H9 (cell line): Measurements from ENCODE around the gene DCAF10. TPM values are rescaled to one million over a fixed set of nuclear protein-coding genes. Genes with fewer than 3 reads are reported as not detected.

Experiments
- DNase-seq: peaks from one replicate; pipeline ENCODE4 v3.0.0-alpha.2; 2017
- H2AFZ ChIP-seq: one replicate; pipeline ENCODE4 v1.6.1; 2013; ENCODE audit warnings: mild to moderate bottlenecking, low read length, control low read depth, moderate library complexity
- H2AK5ac ChIP-seq: 2 replicates; pipeline ENCODE4 v1.6.1; 2013; ENCODE audit warnings: low read length, control low read depth, mixed read lengths; ENCODE audit not compliant: insufficient read length
- H2BK120ac ChIP-seq: one replicate; pipeline ENCODE4 v1.6.1; 2013; ENCODE audit warnings: low read depth, mild to moderate bottlenecking, low read length, control low read depth, inconsistent platforms; ENCODE audit not compliant: poor library complexity, severe bottlenecking
- H2BK12ac ChIP-seq: 2 replicates; pipeline ENCODE4 v1.6.1; 2013; ENCODE audit warnings: low read length, control low read depth, mixed read lengths, low read depth; ENCODE audit not compliant: insufficient read length
- H2BK15ac ChIP-seq: 2 replicates; pipeline ENCODE4 v1.6.1; 2013; ENCODE audit warnings: low read depth, low read length, control low read depth
- H2BK20ac ChIP-seq: one replicate; pipeline ENCODE4 v1.6.1; 2013; ENCODE audit warnings: low read depth, mild to moderate bottlenecking, low read length, control low read depth, inconsistent platforms; ENCODE audit not compliant: poor library complexity, severe bottlenecking
- H2BK5ac ChIP-seq: 2 replicates; pipeline ENCODE4 v1.6.1; 2013; ENCODE audit warnings: low read length, control low read depth, mixed read lengths; ENCODE audit not compliant: insufficient read length
- H3K14ac ChIP-seq: 2 replicates; pipeline ENCODE4 v1.6.1; 2013; ENCODE audit warnings: low read length, control low read depth; ENCODE audit not compliant: insufficient read depth
- H3K18ac ChIP-seq: 2 replicates; pipeline ENCODE4 v1.6.1; 2013; ENCODE audit warnings: low read depth, mild to moderate bottlenecking, mixed read lengths, low read length, control low read depth; ENCODE audit not compliant: insufficient read length
- H3K23ac ChIP-seq: 2 replicates; pipeline ENCODE4 v1.6.1; 2013; ENCODE audit warnings: low read length, control low read depth, mixed read lengths, low read depth; ENCODE audit not compliant: insufficient read length
- H3K23me2 ChIP-seq: 2 replicates; pipeline ENCODE4 v1.6.1; 2013; ENCODE audit warnings: low read depth, mild to moderate bottlenecking, mixed read lengths, low read length, control low read depth; ENCODE audit not compliant: insufficient read length, poor library complexity, severe bottlenecking
- H3K27ac ChIP-seq: 2 replicates; pipeline ENCODE4 v1.5.1; 2013; ENCODE audit warnings: low read length, control low read depth, mixed read lengths, low read depth; ENCODE audit not compliant: insufficient read length
- H3K27me3 ChIP-seq: 2 replicates; pipeline ENCODE4 v1.6.1; 2013; ENCODE audit warnings: low read length, control low read depth, inconsistent platforms; ENCODE audit not compliant: insufficient read depth
- H3K4ac ChIP-seq: 2 replicates; pipeline ENCODE4 v1.6.1; 2013; ENCODE audit warnings: low read depth, mild to moderate bottlenecking, control low read depth, inconsistent platforms, low read length, moderate library complexity
- H3K4me1 ChIP-seq: 2 replicates; pipeline ENCODE4 v1.6.1; 2013; ENCODE audit warnings: low read length, control low read depth, inconsistent platforms; ENCODE audit not compliant: insufficient read depth
- H3K4me2 ChIP-seq: 2 replicates; pipeline ENCODE4 v1.6.1; 2013; ENCODE audit warnings: low read length, control low read depth, mixed read lengths; ENCODE audit not compliant: insufficient read length, insufficient read depth
- H3K56ac ChIP-seq: 2 replicates; pipeline ENCODE4 v1.6.1; 2013; ENCODE audit warnings: low read depth, mild to moderate bottlenecking, mixed read lengths, low read length, control low read depth; ENCODE audit not compliant: insufficient read length
- H3K79me1 ChIP-seq: 2 replicates; pipeline ENCODE4 v1.6.1; 2013; ENCODE audit warnings: low read depth, mild to moderate bottlenecking, moderate library complexity, low read length, control low read depth, inconsistent platforms; ENCODE audit not compliant: insufficient read depth, poor library complexity, severe bottlenecking
- H3K79me2 ChIP-seq: 2 replicates; pipeline ENCODE4 v1.6.1; 2013; ENCODE audit warnings: low read length, control low read depth, inconsistent platforms; ENCODE audit not compliant: insufficient read depth
- H3K9ac ChIP-seq: 2 replicates; pipeline ENCODE4 v1.6.1; 2013; ENCODE audit warnings: low read length, control low read depth, mixed read lengths; ENCODE audit not compliant: insufficient read length; ENCODE audit errors: extremely low read depth
- H3K9me3 ChIP-seq: one replicate; pipeline ENCODE4 v1.6.1; 2013; ENCODE audit warnings: low read depth, low read length, inconsistent platforms; ENCODE audit not compliant: control insufficient read depth
- H3T11ph ChIP-seq: one replicate; pipeline ENCODE4 v1.6.1; 2013; ENCODE audit warnings: mild to moderate bottlenecking, low read length, control low read depth, inconsistent platforms
- H4K20me1 ChIP-seq: one replicate; pipeline ENCODE4 v1.6.1; 2013; ENCODE audit not compliant: control insufficient read depth, insufficient read length, insufficient read depth
- H4K5ac ChIP-seq: 2 replicates; pipeline ENCODE4 v1.6.1; 2013; ENCODE audit warnings: low read depth, mild to moderate bottlenecking, mixed read lengths, low read length, control low read depth; ENCODE audit not compliant: insufficient read length
- H4K8ac ChIP-seq: replicated peaks from 2 replicates; pipeline ENCODE4 v1.6.1; 2013; ENCODE audit warnings: low read length, control low read depth, mixed read lengths, low read depth; ENCODE audit not compliant: insufficient read length
- H4K91ac ChIP-seq: 2 replicates; pipeline ENCODE4 v1.6.1; 2013; ENCODE audit warnings: low read depth, mild to moderate bottlenecking, moderate library complexity, mixed read lengths, low read length, control low read depth; ENCODE audit not compliant: insufficient read length
- H3K27ac Mint-ChIP-seq, 3 experiments: 2 replicates in 2 of 3; 3 replicates in 1 of 3; pipeline ENCODE4 v1.8.0; 2020 to 2021; ENCODE audit warnings: mixed read lengths in 3 of 3, mild to moderate bottlenecking in 1 of 3, moderate library complexity in 1 of 3
- H3K27me3 Mint-ChIP-seq: 2 replicates; pipeline ENCODE4 v1.8.0; 2021; ENCODE audit warnings: low read depth, mild to moderate bottlenecking, moderate library complexity, mixed read lengths
- H3K36me3 Mint-ChIP-seq, 3 experiments: 2 replicates in 2 of 3; 3 replicates in 1 of 3; pipeline ENCODE4 v1.8.0; 2020 to 2021; ENCODE audit warnings: low read depth in 3 of 3, mixed read lengths in 3 of 3; ENCODE audit not compliant: insufficient read depth in 1 of 3
- H3K4me1 Mint-ChIP-seq, 2 experiments: 2 replicates each; pipeline ENCODE4 v1.8.0; 2020; ENCODE audit warnings: mixed read lengths in 2 of 2
- H3K4me3 Mint-ChIP-seq, 2 experiments: 2 replicates in 1 of 2; 3 replicates in 1 of 2; pipeline ENCODE4 v1.8.0; 2020 to 2021; ENCODE audit warnings: mild to moderate bottlenecking in 2 of 2, mixed read lengths in 2 of 2, moderate library complexity in 1 of 2
- H3K9me3 Mint-ChIP-seq, 2 experiments: 2 replicates in 1 of 2; 3 replicates in 1 of 2; pipeline ENCODE4 v1.8.0; 2020; ENCODE audit warnings: mild to moderate bottlenecking in 2 of 2, mixed read lengths in 2 of 2, moderate library complexity in 1 of 2
- CTCF ChIP-seq: fragments of 200-600 bp; sonication (generic); conservative IDR thresholded peaks from 3 replicates; pipeline ENCODE4 v1.8.0; 2021; ENCODE audit warnings: antibody characterized with exemption, mild to moderate bottlenecking
- WGBS: extraction: QIAGEN DNeasy Blood & Tissue Kit; methylation state at CpG from one replicate; pipeline ENCODE4 v1.1.7; 2013; ENCODE audit warnings: missing lambda C conversion rate, low lambda C conversion rate, mixed read lengths; ENCODE audit not compliant: insufficient read length; ENCODE audit errors: extremely low coverage; 5-methylcytosine and 5-hydroxymethylcytosine counted together
- total RNA-seq: library from RNA; stranded (reverse); gene quantifications from 2 replicates; pipeline ENCODE4 v1.2.1, GENCODE V29; 2021

The DCAF10 gene
- total RNA-seq, 1 experiment from 2014 or later, result 13.4 TPM

DNA sequence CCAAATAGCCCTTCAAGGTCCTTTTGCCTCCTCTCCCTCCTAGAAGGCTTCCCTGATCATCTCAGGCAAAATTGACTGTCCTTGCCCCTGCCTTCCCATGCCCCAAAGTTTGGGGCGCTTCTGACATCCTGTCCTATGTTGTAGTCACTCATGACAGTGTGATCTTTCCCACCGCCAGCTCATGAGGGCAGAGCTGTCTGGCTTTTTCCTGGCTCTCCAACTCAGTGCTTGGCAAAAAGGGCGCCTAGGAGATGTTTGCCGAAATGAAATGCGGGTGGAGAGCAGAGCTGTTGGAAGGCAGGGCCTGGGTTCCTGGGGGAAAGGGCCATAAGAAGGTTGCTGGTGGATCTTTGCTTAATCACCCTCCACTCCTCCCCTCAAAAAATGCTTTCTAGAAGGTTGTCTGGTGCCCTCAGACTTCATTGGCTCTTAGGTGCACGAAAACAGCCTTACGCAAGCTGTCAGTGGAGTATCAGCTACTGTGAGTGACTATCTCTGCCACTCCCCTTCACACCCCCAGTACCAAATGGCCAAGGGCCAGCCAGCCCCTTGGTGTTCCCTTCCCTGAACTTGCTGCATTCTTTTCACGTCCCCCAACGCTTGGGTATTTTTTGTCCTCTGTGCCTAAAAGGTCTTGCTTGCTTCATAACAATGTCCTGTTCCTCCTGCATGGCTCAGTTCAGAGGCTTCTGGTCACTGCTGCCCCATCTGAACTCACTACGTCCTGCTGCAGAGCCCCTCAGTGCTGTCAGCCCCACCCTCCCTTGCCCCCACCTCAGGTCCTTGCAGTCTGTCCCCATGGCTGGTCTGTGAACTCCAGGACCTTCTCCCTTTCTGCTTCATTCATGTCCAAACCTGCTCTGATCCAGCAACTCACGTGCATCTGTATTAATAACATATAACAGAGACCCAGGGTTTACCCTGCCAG, 106.0 kb downstream of the DCAF10 start:
- H3K27ac ChIP-seq, result no peak overlapping the region
- WGBS, result no CpG with 5 or more reads among the region's 11 CpGs
- no peak overlapping the region for H3K4me2 ChIP-seq
- H2BK15ac ChIP-seq, result no peak overlapping the region
- H3K23ac ChIP-seq, result no peak overlapping the region
- H3K4ac ChIP-seq, result no peak overlapping the region
- H4K5ac ChIP-seq, result no peak overlapping the region
- H3K79me1 ChIP-seq, result no peaks in the 10 kb centered on the region
- H4K8ac ChIP-seq, result no peak overlapping the region
- no peaks in the 10 kb centered on the region for H4K20me1 ChIP-seq
- no peak overlapping the region for H3K9ac ChIP-seq
- Mint-ChIP-seq H3K4me1 (peaks cover 18 to 19% of the 10 kb centered on the region in 2 experiments), H3K36me3 (no peaks in the 10 kb centered on the region), H3K27ac (no peak overlapping the region), H3K9me3 (no peaks in the 10 kb centered on the region), H3K4me3 (peak overlapping the region in 1 of 2 experiments; percentile 16; a peak in 2 of 5 replicates), H3K27me3 (peaks cover 27% of the 10 kb centered on the region)
- no peaks in the 10 kb centered on the region for H3K79me2 ChIP-seq
- no peak overlapping the region for H2BK120ac ChIP-seq
- no peak overlapping the region for H4K91ac ChIP-seq
- DNase-seq, result no peak
- no peak overlapping the region for H3T11ph ChIP-seq
- no peak overlapping the region for H2BK12ac ChIP-seq
- H3K9me3 ChIP-seq, result no peaks in the 10 kb centered on the region
- H2BK20ac ChIP-seq, result no peak overlapping the region
- H2BK5ac ChIP-seq, result no peak overlapping the region
- H3K18ac ChIP-seq, result no peak overlapping the region
- peaks cover 4% of the 10 kb centered on the region; the same call in 1 of the 2 replicates for H3K4me1 ChIP-seq
- H2AK5ac ChIP-seq, result no peak overlapping the region
- H3K14ac ChIP-seq, result no peak overlapping the region
- no peaks in the 10 kb centered on the region for H3K27me3 ChIP-seq
- H3K23me2 ChIP-seq, result peaks cover 15% of the 10 kb centered on the region
- TF ChIP-seq CTCF, result no peak
- no peak overlapping the region for H2AFZ ChIP-seq
- no peak overlapping the region for H3K56ac ChIP-seq
